Cardiac muscle cell (in vitro differentiated cells and primary cell): Measurements from ENCODE around the gene VMP1. TPM values are rescaled to one million over a fixed set of nuclear protein-coding genes. Genes with fewer than 3 reads are reported as not detected.

Experiments used
- DNase-seq, 2 donors: peaks; one replicate each; pipeline versions ENCODE4 v3.0.0 to v3.0.0-alpha.2; 2010 to 2017; ENCODE audit warnings: low read depth in 1 of 2, low spot score in 1 of 2
- H3K27ac ChIP-seq: fragments of 200-600 bp; sonication (generic); 2 replicates; pipeline ENCODE4 v1.5.1; 2016
- H3K27me3 ChIP-seq: fragments of 200-600 bp; sonication (generic); 2 replicates; pipeline ENCODE4 v1.6.0; 2016; ENCODE audit warnings: control low read depth
- H3K36me3 ChIP-seq: fragments of 200-600 bp; sonication (generic); 2 replicates; pipeline ENCODE4 v1.5.1; 2016; ENCODE audit warnings: control low read depth
- H3K4me1 ChIP-seq: fragments of 200-600 bp; sonication (generic); 2 replicates; pipeline ENCODE4 v1.8.1; 2017; ENCODE audit warnings: low read depth, mild to moderate bottlenecking, mixed run types
- H3K4me3 ChIP-seq: fragments of 200-600 bp; sonication (generic); 2 replicates; pipeline ENCODE4 v1.5.1; 2016; ENCODE audit warnings: mild to moderate bottlenecking
- H3K9me3 ChIP-seq: fragments of 200-600 bp; sonication (generic); 2 replicates; pipeline ENCODE4 v1.5.1; 2017; ENCODE audit warnings: low read depth, mild to moderate bottlenecking, control low read depth
- polyA plus RNA-seq: library from polyadenylated mRNA; unstranded; fragments of >200 nt; fragmentation: Nextera tagmentation; extraction: Ambion mirVana; gene quantifications from 2 replicates; pipeline ENCODE4 v1.2.1, GENCODE V29; 2016
- total RNA-seq: library from RNA; depleted of rRNA; stranded (reverse); fragments of >200 nt; gene quantifications from 2 replicates; pipeline ENCODE4 v1.2.3, GENCODE V29; 2016
- TF ChIP-seq, protein P1 (sequence below): IDR thresholded peaks from 2 replicates; pipeline ENCODE4 v1.5.1; 2012; ENCODE audit warnings: low read depth, mild to moderate bottlenecking, low read length

VMP1 gene
- total and polyA plus RNA-seq, 2 experiments from 2014 or later, result 65.0 to 91.3 TPM

DNA sequence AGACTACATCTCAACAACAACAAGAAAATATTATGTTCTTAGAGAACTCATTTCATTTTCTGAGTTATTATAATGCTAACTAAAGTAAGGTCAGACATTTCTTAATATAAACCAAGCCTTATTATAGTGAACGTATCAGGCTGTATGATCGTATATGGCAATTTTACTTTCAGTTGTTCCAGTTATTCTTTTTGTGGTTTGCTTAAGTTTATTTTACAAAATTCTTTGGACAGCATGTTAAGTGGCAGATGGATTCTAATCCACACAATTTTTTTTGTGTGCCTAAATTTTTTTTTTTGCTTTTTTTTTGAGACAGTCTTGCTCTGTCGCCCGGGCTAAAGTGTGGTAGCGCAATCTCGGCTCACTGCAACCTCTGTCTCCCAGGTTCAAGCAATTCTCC lies 59.0 kb downstream of the VMP1 start:
- no peak for DNase-seq
- no peak overlapping the region for H3K4me3 ChIP-seq
- H3K27ac ChIP-seq, result no peak overlapping the region
- no peaks in the 10 kb centered on the region for H3K27me3 ChIP-seq
- peaks cover 16% of the 10 kb centered on the region for H3K4me1 ChIP-seq
- H3K9me3 ChIP-seq, result no peaks in the 10 kb centered on the region
- TF ChIP-seq, protein P1, sequence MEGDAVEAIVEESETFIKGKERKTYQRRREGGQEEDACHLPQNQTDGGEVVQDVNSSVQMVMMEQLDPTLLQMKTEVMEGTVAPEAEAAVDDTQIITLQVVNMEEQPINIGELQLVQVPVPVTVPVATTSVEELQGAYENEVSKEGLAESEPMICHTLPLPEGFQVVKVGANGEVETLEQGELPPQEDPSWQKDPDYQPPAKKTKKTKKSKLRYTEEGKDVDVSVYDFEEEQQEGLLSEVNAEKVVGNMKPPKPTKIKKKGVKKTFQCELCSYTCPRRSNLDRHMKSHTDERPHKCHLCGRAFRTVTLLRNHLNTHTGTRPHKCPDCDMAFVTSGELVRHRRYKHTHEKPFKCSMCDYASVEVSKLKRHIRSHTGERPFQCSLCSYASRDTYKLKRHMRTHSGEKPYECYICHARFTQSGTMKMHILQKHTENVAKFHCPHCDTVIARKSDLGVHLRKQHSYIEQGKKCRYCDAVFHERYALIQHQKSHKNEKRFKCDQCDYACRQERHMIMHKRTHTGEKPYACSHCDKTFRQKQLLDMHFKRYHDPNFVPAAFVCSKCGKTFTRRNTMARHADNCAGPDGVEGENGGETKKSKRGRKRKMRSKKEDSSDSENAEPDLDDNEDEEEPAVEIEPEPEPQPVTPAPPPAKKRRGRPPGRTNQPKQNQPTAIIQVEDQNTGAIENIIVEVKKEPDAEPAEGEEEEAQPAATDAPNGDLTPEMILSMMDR, result no peak
- H3K36me3 ChIP-seq, result peaks cover 6% of the 10 kb centered on the region

DNA sequence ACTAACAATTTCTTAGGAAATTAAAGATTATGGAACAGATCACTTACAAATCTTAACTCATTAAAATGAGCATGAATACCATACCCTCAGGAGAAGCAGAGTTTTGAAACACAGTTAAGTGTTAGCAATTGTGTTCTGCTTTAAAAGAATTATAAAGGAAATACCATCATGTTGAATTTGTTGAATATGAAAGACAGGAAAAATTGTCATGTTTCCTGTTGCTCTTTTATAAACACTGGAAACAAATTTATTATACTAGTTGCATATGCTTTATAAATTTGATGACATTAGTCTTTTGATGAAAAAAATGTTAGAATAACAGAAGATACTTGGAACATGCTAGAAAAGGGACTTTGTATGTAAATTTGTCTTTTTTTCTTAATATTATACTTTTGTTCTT lies 59.7 kb downstream of the VMP1 start:
- H3K4me1 ChIP-seq, result peaks cover 9% of the 10 kb centered on the region
- H3K4me3 ChIP-seq, result no peak overlapping the region
- no peak overlapping the region for H3K27ac ChIP-seq
- DNase-seq, result no peak
- H3K27me3 ChIP-seq, result no peaks in the 10 kb centered on the region
- peaks cover 6% of the 10 kb centered on the region for H3K36me3 ChIP-seq
- no peaks in the 10 kb centered on the region for H3K9me3 ChIP-seq
- TF ChIP-seq, protein P1, result no peak

DNA sequence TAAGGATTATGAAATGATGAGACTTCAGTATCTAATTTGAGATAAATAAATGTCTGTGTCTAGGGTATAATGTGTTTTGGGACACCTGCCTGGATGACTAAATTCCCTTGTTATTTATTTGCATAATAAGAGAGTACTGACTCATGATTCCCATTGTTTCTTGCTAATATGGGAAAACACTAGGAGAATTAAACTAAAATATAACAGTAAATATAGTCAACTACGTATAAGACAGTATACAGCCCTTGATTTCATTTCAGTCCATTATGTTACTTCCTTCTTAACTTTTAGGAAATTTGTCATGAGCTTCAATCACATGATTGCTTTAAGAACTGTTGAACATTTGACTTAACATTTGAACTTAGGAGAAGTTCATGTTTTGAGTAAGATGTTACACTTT lies 62.4 kb downstream of the VMP1 start:
- DNase-seq, result no peak
- TF ChIP-seq, protein P1, result no peak
- no peak overlapping the region for H3K4me3 ChIP-seq
- no peaks in the 10 kb centered on the region for H3K27me3 ChIP-seq
- no peaks in the 10 kb centered on the region for H3K9me3 ChIP-seq
- H3K27ac ChIP-seq, result no peak overlapping the region
- peaks cover 8% of the 10 kb centered on the region for H3K36me3 ChIP-seq
- H3K4me1 ChIP-seq, result peaks cover 3% of the 10 kb centered on the region

DNA sequence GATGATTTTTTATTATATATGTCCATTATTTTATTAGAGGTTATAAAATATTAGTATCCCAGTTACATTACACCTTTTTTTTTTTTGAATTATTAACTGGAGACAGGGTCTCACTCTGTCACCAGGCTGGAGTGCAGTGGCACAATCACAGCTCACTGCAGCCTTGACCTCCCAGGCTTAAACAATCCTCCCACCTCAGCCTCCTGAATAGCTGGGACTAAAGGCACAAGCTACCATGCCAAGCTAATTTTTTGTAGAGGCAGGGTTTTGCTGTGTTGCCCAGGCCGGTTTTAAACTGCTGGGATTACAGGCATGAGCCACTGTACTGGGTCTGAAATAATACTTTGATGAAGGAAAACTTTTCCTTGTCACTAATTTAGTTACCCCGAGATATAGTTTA lies 63.6 kb downstream of the VMP1 start:
- H3K4me1 ChIP-seq, result peaks cover 3% of the 10 kb centered on the region

DNA sequence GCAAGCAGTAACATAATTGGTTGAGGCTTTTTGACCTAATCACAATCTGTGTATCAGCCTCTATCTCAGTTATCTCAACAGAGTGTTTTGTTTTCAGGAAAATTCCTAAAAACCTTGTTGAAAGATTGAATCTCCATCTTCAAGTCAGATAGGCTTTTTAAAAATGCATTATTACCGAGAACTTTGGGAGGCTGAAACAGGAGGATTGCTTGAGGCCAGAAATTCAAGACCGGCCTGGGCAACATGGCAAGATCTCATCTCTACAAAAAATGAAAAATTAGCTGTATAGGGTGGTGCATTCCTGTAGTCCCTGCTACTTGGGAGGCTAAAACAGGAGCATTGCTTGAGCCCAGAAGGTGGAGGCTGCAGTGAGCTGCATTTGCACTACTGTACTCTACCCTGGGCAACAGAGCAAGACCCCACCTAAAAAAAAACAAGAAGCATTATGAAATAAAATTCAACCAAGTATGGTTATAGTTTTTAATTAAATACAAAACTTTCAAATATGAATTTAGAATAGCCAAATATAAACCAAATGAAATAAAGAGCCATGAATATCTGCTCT lies 68.4 kb downstream of the VMP1 start:
- Histone ChIP-seq H3K4me1 (peaks cover 3% of the 10 kb centered on the region), H3K36me3 (peaks cover 13% of the 10 kb centered on the region), H3K27ac (no peak overlapping the region), H3K27me3 (no peaks in the 10 kb centered on the region), H3K9me3 (no peaks in the 10 kb centered on the region), H3K4me3 (no peak overlapping the region)
- TF ChIP-seq, protein P1, result no peak
- DNase-seq, result no peak

More for the DNA sequence above, 63.6 kb downstream of the VMP1 start:
- H3K36me3 ChIP-seq, result peaks cover 6% of the 10 kb centered on the region
- no peaks in the 10 kb centered on the region for H3K9me3 ChIP-seq
- DNase-seq, result no peak
- H3K27ac ChIP-seq, result no peak overlapping the region
- no peak overlapping the region for H3K4me3 ChIP-seq
- TF ChIP-seq, protein P1, result no peak
- no peaks in the 10 kb centered on the region for H3K27me3 ChIP-seq
